ENCODE results near the gene CDC73. TPM values are rescaled to one million over a fixed set of nuclear protein-coding genes. Genes with fewer than 3 reads are reported as not detected.

CDC73 gene
- total RNA-seq, 2 experiments from 2014 or later = 50.8 to 55.2 TPM

- H3K27ac Mint-ChIP-seq = no peak overlapping the region
- POLR2A ChIA-PET = no interaction called here
These were observed 2.8 kb upstream of the CDC73 start for GRCh38 chr1:193118803-193119730.

GRCh38 chr1:193120604-193121166 lies 1.1 kb upstream of the CDC73 start:
- Mint-ChIP-seq H3K27ac (peak overlapping the region; percentile 98), H3K9me3 (no peaks in the 10 kb centered on the region), H3K27me3 (peaks cover 23% of the 10 kb centered on the region), H3K4me1 (peaks cover 24% of the 10 kb centered on the region), H3K36me3 (peaks cover 2% of the 10 kb centered on the region), H3K4me3 (peak overlapping the region; percentile 99)
- POLR2A ChIA-PET = interaction anchor here (0.6 to 2.8 kb wide), 4 partner anchors 9 to 311 kb away, joined by 3 to 30 read pairs (median 4); partner anchors contain the start of genes RO60 and UCHL5
- no peak for DNase-seq
- no peak for ATAC-seq (ENCODE audit: low read depth)

More at GRCh38 chr1:193118803-193119730, 2.8 kb upstream of the CDC73 start:
- H3K4me3 Mint-ChIP-seq = no peak overlapping the region
- DNase-seq = no peak
- H3K9me3 Mint-ChIP-seq = no peaks in the 10 kb centered on the region
- ATAC-seq (ENCODE audit: low read depth) = no peak
- H3K36me3 Mint-ChIP-seq = no peaks in the 10 kb centered on the region
- H3K27me3 Mint-ChIP-seq = peaks cover 23% of the 10 kb centered on the region
- H3K4me1 Mint-ChIP-seq = peaks cover 15% of the 10 kb centered on the region

GRCh38 chr1:193123751-193124150 lies 1.9 kb downstream of the CDC73 start:
- no peak for ATAC-seq (ENCODE audit: low read depth)
- Mint-ChIP-seq H3K4me1 (peaks cover 28% of the 10 kb centered on the region), H3K27me3 (peaks cover 13% of the 10 kb centered on the region), H3K36me3 (peaks cover 10% of the 10 kb centered on the region), H3K4me3 (peak overlapping the region; percentile 99), H3K27ac (peak overlapping the region; percentile 23), H3K9me3 (no peaks in the 10 kb centered on the region)
- no peak for DNase-seq
- POLR2A ChIA-PET = interaction anchor here (0.6 kb wide), 1 partner anchor 54 kb away, joined by 4 read pairs; no protein-coding TSS in a partner anchor

GRCh38 chr1:193125369-193125768 lies 3.5 kb downstream of the CDC73 start:
- Mint-ChIP-seq H3K4me3 (no peak overlapping the region), H3K9me3 (no peaks in the 10 kb centered on the region), H3K27me3 (peaks cover 2% of the 10 kb centered on the region), H3K4me1 (peaks cover 30% of the 10 kb centered on the region), H3K27ac (no peak overlapping the region), H3K36me3 (peaks cover 14% of the 10 kb centered on the region)
- POLR2A ChIA-PET = interaction anchor here (1.3 kb wide), 1 partner anchor 66 kb away, joined by 6 read pairs; the partner anchor contains the start of genes RO60 and UCHL5
- ATAC-seq (ENCODE audit: low read depth) (no peak), DNase-seq (no peak)

- Mint-ChIP-seq H3K27me3 (no peaks in the 10 kb centered on the region), H3K4me3 (no peak overlapping the region), H3K36me3 (peaks cover 37% of the 10 kb centered on the region), H3K27ac (peak overlapping the region; percentile 6), H3K4me1 (peaks cover 19% of the 10 kb centered on the region), H3K9me3 (no peaks in the 10 kb centered on the region)
- DNase-seq = no peak
- POLR2A ChIA-PET = no interaction called here
- ATAC-seq (ENCODE audit: low read depth) = no peak
These were observed 9.5 kb downstream of the CDC73 start for GRCh38 chr1:193131266-193131860.

GRCh38 chr1:193140254-193140653 lies 18.4 kb downstream of the CDC73 start:
- ATAC-seq (ENCODE audit: low read depth) (no peak), DNase-seq (no peak)
- no peaks in the 10 kb centered on the region for H3K27me3 Mint-ChIP-seq
- POLR2A ChIA-PET = no interaction called here
- H3K9me3 Mint-ChIP-seq = no peaks in the 10 kb centered on the region
- H3K4me1 Mint-ChIP-seq = peaks cover 9% of the 10 kb centered on the region
- H3K27ac Mint-ChIP-seq = no peak overlapping the region
- no peak overlapping the region for H3K4me3 Mint-ChIP-seq
- peaks cover 35% of the 10 kb centered on the region for H3K36me3 Mint-ChIP-seq

- peaks cover 37% of the 10 kb centered on the region for H3K36me3 Mint-ChIP-seq
- DNase-seq = no peak
- POLR2A ChIA-PET = no interaction called here
- H3K27ac Mint-ChIP-seq = peak overlapping the region; percentile 43
- H3K4me3 Mint-ChIP-seq = no peak overlapping the region
- peak; percentile 77 for ATAC-seq (ENCODE audit: low read depth)
- H3K4me1 Mint-ChIP-seq = peaks cover 7% of the 10 kb centered on the region
- no peaks in the 10 kb centered on the region for H3K27me3 Mint-ChIP-seq
- H3K9me3 Mint-ChIP-seq = no peaks in the 10 kb centered on the region
These were observed 20.0 kb downstream of the CDC73 start for GRCh38 chr1:193141804-193142203.

- no peaks in the 10 kb centered on the region for H3K27me3 Mint-ChIP-seq
- H3K27ac Mint-ChIP-seq = no peak overlapping the region
- DNase-seq (no peak), ATAC-seq (ENCODE audit: low read depth) (no peak)
- H3K36me3 Mint-ChIP-seq = peaks cover 38% of the 10 kb centered on the region
- POLR2A ChIA-PET = no interaction called here
- no peaks in the 10 kb centered on the region for H3K9me3 Mint-ChIP-seq
- peaks cover 7% of the 10 kb centered on the region for H3K4me1 Mint-ChIP-seq
- H3K4me3 Mint-ChIP-seq = no peak overlapping the region
These were observed 20.6 kb downstream of the CDC73 start for GRCh38 chr1:193142409-193142808.

GRCh38 chr1:193143285-193143684 lies 21.5 kb downstream of the CDC73 start:
- POLR2A ChIA-PET = no interaction called here
- peaks cover 7% of the 10 kb centered on the region for H3K4me1 Mint-ChIP-seq
- no peak for ATAC-seq (ENCODE audit: low read depth)
- DNase-seq = no peak
- no peaks in the 10 kb centered on the region for H3K27me3 Mint-ChIP-seq
- H3K4me3 Mint-ChIP-seq = no peak overlapping the region
- peaks cover 37% of the 10 kb centered on the region for H3K36me3 Mint-ChIP-seq
- no peaks in the 10 kb centered on the region for H3K9me3 Mint-ChIP-seq
- H3K27ac Mint-ChIP-seq = no peak overlapping the region

GRCh38 chr1:193144361-193144938 lies 22.6 kb downstream of the CDC73 start:
- POLR2A ChIA-PET = no interaction called here
- peaks cover 35% of the 10 kb centered on the region for H3K36me3 Mint-ChIP-seq
- ATAC-seq (ENCODE audit: low read depth) (no peak), DNase-seq (no peak)
- H3K27me3 Mint-ChIP-seq = no peaks in the 10 kb centered on the region
- no peak overlapping the region for H3K27ac Mint-ChIP-seq
- H3K9me3 Mint-ChIP-seq = no peaks in the 10 kb centered on the region
- no peak overlapping the region for H3K4me3 Mint-ChIP-seq
- peaks cover 7% of the 10 kb centered on the region for H3K4me1 Mint-ChIP-seq

GRCh38 chr1:193144999-193145398 lies 23.2 kb downstream of the CDC73 start:
- no peak overlapping the region for H3K4me3 Mint-ChIP-seq
- H3K36me3 Mint-ChIP-seq = peaks cover 29% of the 10 kb centered on the region
- H3K9me3 Mint-ChIP-seq = no peaks in the 10 kb centered on the region
- H3K4me1 Mint-ChIP-seq = peaks cover 7% of the 10 kb centered on the region
- ATAC-seq (ENCODE audit: low read depth) (no peak), DNase-seq (no peak)
- POLR2A ChIA-PET = no interaction called here
- H3K27ac Mint-ChIP-seq = no peak overlapping the region
- no peaks in the 10 kb centered on the region for H3K27me3 Mint-ChIP-seq

GRCh38 chr1:193156117-193156821 lies 34.4 kb downstream of the CDC73 start:
- no peak for DNase-seq

GRCh38 chr1:193156822-193157142 lies 35.0 kb downstream of the CDC73 start:
- Mint-ChIP-seq H3K4me1 (peaks cover 8% of the 10 kb centered on the region), H3K27ac (no peak overlapping the region), H3K9me3 (no peaks in the 10 kb centered on the region), H3K36me3 (peaks cover 23% of the 10 kb centered on the region), H3K27me3 (no peaks in the 10 kb centered on the region), H3K4me3 (no peak overlapping the region)
- ATAC-seq (ENCODE audit: low read depth) (no peak), DNase-seq (no peak)
- POLR2A ChIA-PET = no interaction called here

More at GRCh38 chr1:193156117-193156821, 34.4 kb downstream of the CDC73 start:
- Mint-ChIP-seq H3K27me3 (no peaks in the 10 kb centered on the region), H3K27ac (no peak overlapping the region), H3K4me1 (peaks cover 8% of the 10 kb centered on the region), H3K36me3 (peaks cover 26% of the 10 kb centered on the region), H3K9me3 (no peaks in the 10 kb centered on the region), H3K4me3 (no peak overlapping the region)
- no peak for ATAC-seq (ENCODE audit: low read depth)
- POLR2A ChIA-PET = no interaction called here
